ENCODE results near the gene SURF6.

The SURF6 gene

DNA sequence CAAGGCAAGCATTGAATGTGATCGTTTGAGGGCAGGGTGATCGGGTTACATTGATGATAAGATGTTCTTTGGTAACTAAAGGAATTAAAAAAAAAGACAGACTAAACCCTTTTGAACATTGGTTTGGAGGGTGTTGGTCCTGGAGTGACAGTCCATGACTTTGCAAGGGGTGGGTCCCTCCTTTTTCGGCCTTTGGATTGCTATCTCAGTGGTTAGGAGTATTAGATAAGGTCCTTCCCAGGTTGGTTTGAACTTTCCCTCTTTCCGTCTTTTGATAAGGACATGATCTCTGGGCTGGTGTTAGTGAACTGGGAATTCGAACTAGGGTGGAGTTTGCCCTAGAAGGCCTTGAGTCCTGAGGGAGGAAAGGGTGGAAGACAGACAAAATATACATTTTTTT lies 55.6 kb downstream of the SURF6 start:
- peaks cover 0 to 8% (median 5%) of the 10 kb centered on the region in 5 donors for H3K4me1 ChIP-seq (ENCODE audit: control insufficient read depth in 5 of 5, insufficient read depth in 5 of 5, low read length in 5 of 5)
- H3K4me3 ChIP-seq (ENCODE audit: low read depth in 1 of 5, low read length in 5 of 5) = no peak overlapping the region
- H3K9me3 ChIP-seq (ENCODE audit: control insufficient read depth in 5 of 5, low read length in 5 of 5) = peaks cover 0 to 14% (median 11%) of the 10 kb centered on the region in 5 donors
- no peak overlapping the region for H3K27ac ChIP-seq (ENCODE audit: low read depth, low read length)
- no peaks in the 10 kb centered on the region for H3K36me3 ChIP-seq (ENCODE audit: control insufficient read depth in 5 of 5, insufficient read depth in 5 of 5, low read length in 5 of 5)
- H3K9ac ChIP-seq (ENCODE audit: low read length in 5 of 5) = no peak overlapping the region
- H3K27me3 ChIP-seq (ENCODE audit: control insufficient read depth in 5 of 5, insufficient read depth in 4 of 5, low read length in 5 of 5) = peaks cover 4 to 10% (median 5%) of the 10 kb centered on the region in 5 donors

All from subcutaneous abdominal adipose tissue (tissue), 5 donors.